HG03432 (cell line): ENCODE results near the gene MED8.

Experiments
- ATAC-seq: cut with Tn5 transposase; IDR thresholded peaks from one replicate; pipeline ENCODE4 v1.9.1; 2021; ENCODE audit warnings: mild to moderate bottlenecking, moderate library complexity; ENCODE audit not compliant: unreplicated experiment

MED8 gene

GRCh38 chr1:43360616-43361015 is 29.0 kb downstream of the MED8 start:
- ATAC-seq: no peak

- no peak for ATAC-seq
Observed at GRCh38 chr1:43359696-43360095, 29.9 kb downstream of the MED8 start.

GRCh38 chr1:43358746-43359693 is 30.6 kb downstream of the MED8 start, which contains the start of gene CDC20:
CDC20 (plus strand) TSS chr1:43358981; CDS start chr1:43359216, 235 bp downstream.
- ATAC-seq: peak; percentile 94

- ATAC-seq: no peak
Observed at GRCh38 chr1:43358121-43358745, 31.4 kb downstream of the MED8 start.

- no peak for ATAC-seq
Observed at GRCh38 chr1:43357251-43357650, 32.3 kb downstream of the MED8 start.

GRCh38 chr1:43354936-43355335 is 34.7 kb downstream of the MED8 start:
- no peak for ATAC-seq

GRCh38 chr1:43354471-43354870 is 35.1 kb downstream of the MED8 start:
- no peak for ATAC-seq

GRCh38 chr1:43352881-43353280 is 36.7 kb downstream of the MED8 start:
- ATAC-seq: no peak

GRCh38 chr1:43352351-43352705 is 37.3 kb downstream of the MED8 start:
- ATAC-seq: no peak

GRCh38 chr1:43351421-43352350 is 37.9 kb downstream of the MED8 start:
- no peak for ATAC-seq

GRCh38 chr1:43350976-43351375 is 38.6 kb downstream of the MED8 start:
- no peak for ATAC-seq

- peak; percentile 13 for ATAC-seq
Observed at GRCh38 chr1:43349594-43350306, 39.9 kb downstream of the MED8 start.

GRCh38 chr1:43348809-43349593 is 40.6 kb downstream of the MED8 start:
- ATAC-seq: peak; percentile 80

- ATAC-seq: no peak
Observed at GRCh38 chr1:43348343-43348808, 41.2 kb downstream of the MED8 start.

- ATAC-seq: no peak
Observed at GRCh38 chr1:43346636-43347035, 43.0 kb downstream of the MED8 start.

GRCh38 chr1:43345120-43345519 is 44.5 kb downstream of the MED8 start:
- no peak for ATAC-seq

GRCh38 chr1:43344267-43344850 is 45.2 kb downstream of the MED8 start:
- no peak for ATAC-seq

GRCh38 chr1:43340559-43340958 is 49.0 kb downstream of the MED8 start:
- ATAC-seq: no peak

GRCh38 chr1:43339584-43340232 is 49.9 kb downstream of the MED8 start:
- ATAC-seq: no peak
